ENCODE measurements around the gene ZBTB20. TPM values are rescaled to one million over a fixed set of nuclear protein-coding genes. Genes with fewer than 3 reads are reported as not detected.

Gene ZBTB20
- total RNA-seq, 1 donor from 2014 or later: 30.4 TPM

GRCh38 chr3:115074502-115074901 is 72.6 kb downstream of the ZBTB20 start:
- Mint-ChIP-seq H3K27me3 (ENCODE audit: low read depth) (no peaks in the 10 kb centered on the region), H3K9me3 (peaks cover 22% of the 10 kb centered on the region), H3K4me3 (no peak overlapping the region), H3K36me3 (peaks cover 16% of the 10 kb centered on the region), H3K4me1 (peaks cover 5% of the 10 kb centered on the region), H3K27ac (no peak overlapping the region)
- DNase-seq (ENCODE audit: low spot score in 2 of 2, unreplicated experiment in 2 of 2): no peak
- TF ChIP-seq, protein P1, sequence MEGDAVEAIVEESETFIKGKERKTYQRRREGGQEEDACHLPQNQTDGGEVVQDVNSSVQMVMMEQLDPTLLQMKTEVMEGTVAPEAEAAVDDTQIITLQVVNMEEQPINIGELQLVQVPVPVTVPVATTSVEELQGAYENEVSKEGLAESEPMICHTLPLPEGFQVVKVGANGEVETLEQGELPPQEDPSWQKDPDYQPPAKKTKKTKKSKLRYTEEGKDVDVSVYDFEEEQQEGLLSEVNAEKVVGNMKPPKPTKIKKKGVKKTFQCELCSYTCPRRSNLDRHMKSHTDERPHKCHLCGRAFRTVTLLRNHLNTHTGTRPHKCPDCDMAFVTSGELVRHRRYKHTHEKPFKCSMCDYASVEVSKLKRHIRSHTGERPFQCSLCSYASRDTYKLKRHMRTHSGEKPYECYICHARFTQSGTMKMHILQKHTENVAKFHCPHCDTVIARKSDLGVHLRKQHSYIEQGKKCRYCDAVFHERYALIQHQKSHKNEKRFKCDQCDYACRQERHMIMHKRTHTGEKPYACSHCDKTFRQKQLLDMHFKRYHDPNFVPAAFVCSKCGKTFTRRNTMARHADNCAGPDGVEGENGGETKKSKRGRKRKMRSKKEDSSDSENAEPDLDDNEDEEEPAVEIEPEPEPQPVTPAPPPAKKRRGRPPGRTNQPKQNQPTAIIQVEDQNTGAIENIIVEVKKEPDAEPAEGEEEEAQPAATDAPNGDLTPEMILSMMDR (IDR thresholded peaks at IDR 0.05; ENCODE audit: unreplicated experiment): no peak

GRCh38 chr3:115072265-115073021 is 74.6 kb downstream of the ZBTB20 start:
- H3K4me3 Mint-ChIP-seq: no peak overlapping the region
- no peak for DNase-seq (ENCODE audit: low spot score in 2 of 2, unreplicated experiment in 2 of 2)
- peaks cover 22% of the 10 kb centered on the region for H3K9me3 Mint-ChIP-seq
- H3K36me3 Mint-ChIP-seq: peaks cover 16% of the 10 kb centered on the region
- no peaks in the 10 kb centered on the region for H3K27me3 Mint-ChIP-seq (ENCODE audit: low read depth)
- no peak overlapping the region for H3K27ac Mint-ChIP-seq
- TF ChIP-seq, protein P1 (IDR thresholded peaks at IDR 0.05; ENCODE audit: unreplicated experiment): no peak
- peaks cover 5% of the 10 kb centered on the region for H3K4me1 Mint-ChIP-seq

- H3K9me3 Mint-ChIP-seq: peaks cover 14% of the 10 kb centered on the region
- H3K4me1 Mint-ChIP-seq: peaks cover 5% of the 10 kb centered on the region
- DNase-seq (ENCODE audit: low spot score in 2 of 2, unreplicated experiment in 2 of 2): no peak
- H3K4me3 Mint-ChIP-seq: no peak overlapping the region
- TF ChIP-seq, protein P1 (IDR thresholded peaks at IDR 0.05; ENCODE audit: unreplicated experiment): no peak
- H3K27ac Mint-ChIP-seq: no peak overlapping the region
- no peaks in the 10 kb centered on the region for H3K27me3 Mint-ChIP-seq (ENCODE audit: low read depth)
- H3K36me3 Mint-ChIP-seq: peaks cover 13% of the 10 kb centered on the region
Measured at GRCh38 chr3:115071601-115072000, 75.5 kb downstream of the ZBTB20 start.

DNA sequence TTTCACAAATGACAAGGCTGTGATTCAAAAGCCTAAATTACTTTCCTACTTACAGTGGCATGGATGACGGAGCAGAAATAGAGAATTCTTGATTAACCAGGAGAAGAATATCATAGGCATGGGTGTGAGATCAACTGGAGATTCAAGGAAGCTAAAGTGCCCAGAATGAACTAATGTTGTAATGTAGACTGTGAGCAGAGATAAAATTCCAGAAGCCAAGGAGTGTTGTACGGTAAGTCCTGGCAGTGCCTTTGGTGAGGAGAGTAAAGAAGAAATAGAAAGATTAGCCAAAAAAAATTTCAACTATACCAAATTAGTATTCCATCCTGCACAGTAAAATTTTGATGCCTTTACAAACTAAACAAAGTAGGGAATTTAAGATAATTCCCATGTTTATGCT is 75.9 kb downstream of the ZBTB20 start:
- H3K27ac Mint-ChIP-seq: no peak overlapping the region
- no peak for DNase-seq (ENCODE audit: low spot score in 2 of 2, unreplicated experiment in 2 of 2)
- H3K4me1 Mint-ChIP-seq: peaks cover 5% of the 10 kb centered on the region
- H3K9me3 Mint-ChIP-seq: peaks cover 10% of the 10 kb centered on the region
- TF ChIP-seq, protein P1 (IDR thresholded peaks at IDR 0.05; ENCODE audit: unreplicated experiment): no peak
- H3K36me3 Mint-ChIP-seq: peaks cover 11% of the 10 kb centered on the region
- no peaks in the 10 kb centered on the region for H3K27me3 Mint-ChIP-seq (ENCODE audit: low read depth)
- no peak overlapping the region for H3K4me3 Mint-ChIP-seq

GRCh38 chr3:115068799-115069198 is 78.3 kb downstream of the ZBTB20 start:
- H3K36me3 Mint-ChIP-seq: peaks cover 11% of the 10 kb centered on the region
- no peak overlapping the region for H3K27ac Mint-ChIP-seq
- peaks cover 8% of the 10 kb centered on the region for H3K9me3 Mint-ChIP-seq
- TF ChIP-seq, protein P1 (IDR thresholded peaks at IDR 0.05; ENCODE audit: unreplicated experiment): no peak
- H3K4me1 Mint-ChIP-seq: peaks cover 5% of the 10 kb centered on the region
- DNase-seq (ENCODE audit: low spot score in 2 of 2, unreplicated experiment in 2 of 2): no peak
- H3K27me3 Mint-ChIP-seq (ENCODE audit: low read depth): no peaks in the 10 kb centered on the region
- H3K4me3 Mint-ChIP-seq: no peak overlapping the region

Measured in mesothelial cell of epicardium (in vitro differentiated cells).